ENCODE results near the gene PIP4K2A.

- no peak for TF ChIP-seq ZC3H10 (CRISPR knock-in tag; IDR thresholded peaks at IDR 0.05)
- TF ChIP-seq PPARA (CRISPR knock-in tag; IDR thresholded peaks at IDR 0.05; ENCODE audit: borderline replicate concordance): no peak
- no peak for TF ChIP-seq ZFP30 (CRISPR knock-in tag; IDR thresholded peaks at IDR 0.05)
- TF ChIP-seq PATZ1 (CRISPR knock-in tag; IDR thresholded peaks at IDR 0.05; ENCODE audit: borderline replicate concordance): no peak
- TF ChIP-seq TCF4 (CRISPR knock-in tag; IDR thresholded peaks at IDR 0.05; ENCODE audit: borderline replicate concordance): no peak
- no peak for TF ChIP-seq TOX (CRISPR knock-in tag; IDR thresholded peaks at IDR 0.05; ENCODE audit: borderline replicate concordance)
- no peak for TF ChIP-seq ZNF70 (CRISPR knock-in tag; IDR thresholded peaks at IDR 0.05)
- no peak for TF ChIP-seq CREB5 (CRISPR knock-in tag; IDR thresholded peaks at IDR 0.05; ENCODE audit: low read depth)
- no peak for TF ChIP-seq ISL1 (CRISPR knock-in tag; IDR thresholded peaks at IDR 0.05)
- TF ChIP-seq GLIS3 (CRISPR knock-in tag; IDR thresholded peaks at IDR 0.05): no peak
- no peak for TF ChIP-seq ARNTL (CRISPR knock-in tag; IDR thresholded peaks at IDR 0.05; ENCODE audit: borderline replicate concordance, low read depth)
- no peak for TF ChIP-seq ZNF565 (CRISPR knock-in tag; conservative IDR thresholded peaks at IDR 0.05; ENCODE audit: low read depth)
Observed at GRCh38 chr10:22690614-22691431, 23.6 kb downstream of the PIP4K2A start.

Data from SK-N-SH treated with all-trans-retinoic acid at 6 μM for 48 hours (cell line).